Vagina (tissue), 2 donors: ENCODE measurements around the gene DSCAML1.

Experiments
- POLR2A ChIP-seq, 2 donors: fragments of 450-650 bp; IDR thresholded peaks; one replicate each; pipeline ENCODE4 v1.6.1; 2017; ENCODE audit warnings: antibody characterized with exemption in 2 of 2, mild to moderate bottlenecking in 2 of 2, moderate library complexity in 2 of 2
- POLR2AphosphoS5 ChIP-seq, 2 donors: sonication (generic); formaldehyde crosslinking; IDR thresholded peaks; one replicate each; pipeline ENCODE4 v1.9.0; 2017; ENCODE audit warnings: antibody characterized with exemption in 2 of 2, mild to moderate bottlenecking in 2 of 2, low read depth in 1 of 2; ENCODE audit not compliant: insufficient read depth in 1 of 2
- TF ChIP-seq, protein P1 (sequence below), 3 experiments: fragments of 450-650 bp in 2 of 3; fragments of 200-600 bp in 1 of 3; sonication (generic) in 1 of 3; IDR thresholded peaks; one replicate each; pipeline ENCODE4 v1.5.1; 2017 to 2019; ENCODE audit warnings: antibody characterized with exemption in 3 of 3, mild to moderate bottlenecking in 2 of 3, moderate library complexity in 2 of 3

DNA sequence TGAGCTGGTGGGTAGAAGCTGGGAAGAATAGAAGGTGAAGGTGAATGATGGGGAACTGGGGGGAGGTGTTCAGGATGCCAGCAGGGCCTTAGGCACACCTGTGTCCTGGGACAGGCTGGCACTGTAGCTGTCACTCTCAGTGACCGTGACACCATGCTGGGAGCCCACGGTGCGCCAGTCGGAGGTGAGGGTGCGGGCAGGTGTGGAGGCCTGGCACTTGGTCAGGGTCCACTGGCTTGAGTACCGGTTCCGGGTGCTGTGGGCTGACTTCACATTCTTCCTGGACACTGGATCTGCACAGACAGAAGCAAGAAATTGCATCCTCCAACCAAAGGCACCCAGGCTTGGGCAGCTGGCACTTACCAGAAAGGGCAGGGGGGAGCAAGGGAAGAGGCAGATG lies 365.6 kb downstream of the DSCAML1 start:
- TF ChIP-seq POLR2A (IDR thresholded peaks at IDR 0.05) (no peak), POLR2AphosphoS5 (IDR thresholded peaks at IDR 0.05; ENCODE audit: insufficient read depth in 1 of 2, low read depth in 1 of 2) (no peak)
- TF ChIP-seq, protein P1, sequence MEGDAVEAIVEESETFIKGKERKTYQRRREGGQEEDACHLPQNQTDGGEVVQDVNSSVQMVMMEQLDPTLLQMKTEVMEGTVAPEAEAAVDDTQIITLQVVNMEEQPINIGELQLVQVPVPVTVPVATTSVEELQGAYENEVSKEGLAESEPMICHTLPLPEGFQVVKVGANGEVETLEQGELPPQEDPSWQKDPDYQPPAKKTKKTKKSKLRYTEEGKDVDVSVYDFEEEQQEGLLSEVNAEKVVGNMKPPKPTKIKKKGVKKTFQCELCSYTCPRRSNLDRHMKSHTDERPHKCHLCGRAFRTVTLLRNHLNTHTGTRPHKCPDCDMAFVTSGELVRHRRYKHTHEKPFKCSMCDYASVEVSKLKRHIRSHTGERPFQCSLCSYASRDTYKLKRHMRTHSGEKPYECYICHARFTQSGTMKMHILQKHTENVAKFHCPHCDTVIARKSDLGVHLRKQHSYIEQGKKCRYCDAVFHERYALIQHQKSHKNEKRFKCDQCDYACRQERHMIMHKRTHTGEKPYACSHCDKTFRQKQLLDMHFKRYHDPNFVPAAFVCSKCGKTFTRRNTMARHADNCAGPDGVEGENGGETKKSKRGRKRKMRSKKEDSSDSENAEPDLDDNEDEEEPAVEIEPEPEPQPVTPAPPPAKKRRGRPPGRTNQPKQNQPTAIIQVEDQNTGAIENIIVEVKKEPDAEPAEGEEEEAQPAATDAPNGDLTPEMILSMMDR (IDR thresholded peaks at IDR 0.05) = no peak
